Endothelial cell of umbilical vein (primary cell): ENCODE measurements around the gene ZNF511. TPM values are rescaled to one million over a fixed set of nuclear protein-coding genes. Genes with fewer than 3 reads are reported as not detected.

Experiments
- BruUV-seq: library from RNA; stranded (reverse); fragments of 400-500 nt; replicated peaks from 2 replicates; lab custom pipeline; 2021; lab: Mats Ljungman, UMichigan
- CTCF ChIA-PET: fragments of 300-600, 350-600 bp; sonication (Branson Sonifier 250); formaldehyde crosslinking; loops from one replicate; lab custom pipeline; 2021; ENCODE audit warnings: antibody characterized with exemption, inconsistent platforms; lab: Charles Lee
- POLR2A ChIA-PET: fragments of 300-600, 350-600 bp; sonication (Branson Sonifier 250); formaldehyde crosslinking; loops from one replicate; lab custom pipeline; 2021; ENCODE audit warnings: antibody characterized with exemption, inconsistent platforms; lab: Charles Lee
- DNase-seq: peaks from one replicate; pipeline ENCODE4 v3.0.0-alpha.2; 2011; ENCODE audit warnings: low read depth, low spot score
- FAIRE-seq: peaks from 2 replicates; lab custom pipeline; 2011; peaks lifted over from hg19 to GRCh38; lab: Jason Lieb, UNC
- H2AFZ ChIP-seq: 2 replicates; pipeline ENCODE4 v1.6.0; 2012; ENCODE audit warnings: low read depth, low read length, control low read depth, inconsistent platforms
- H3K27ac ChIP-seq: 2 replicates; pipeline ENCODE4 v1.5.1; 2011; ENCODE audit warnings: low read depth, mild to moderate bottlenecking, control low read depth, low read length, moderate library complexity; ENCODE audit not compliant: insufficient read depth
- H3K27me3 ChIP-seq, 2 experiments: 2 replicates each; pipeline versions ENCODE4 v1.6.0 to v1.6.1; 2011; ENCODE audit warnings: low read length in 2 of 2, mixed read lengths in 1 of 2; ENCODE audit not compliant: control insufficient read depth in 2 of 2, insufficient read depth in 2 of 2
- H3K36me3 ChIP-seq, 2 experiments: 2 replicates in 1 of 2; 3 replicates in 1 of 2; pipeline ENCODE4 v1.5.1; 2011; ENCODE audit warnings: low read length in 2 of 2, mild to moderate bottlenecking in 1 of 2, moderate library complexity in 1 of 2; ENCODE audit not compliant: control insufficient read depth in 2 of 2, insufficient read depth in 2 of 2; ENCODE audit errors: extremely low read depth in 1 of 2
- H3K4me1 ChIP-seq: 3 replicates; pipeline ENCODE4 v1.5.1; 2011; ENCODE audit warnings: mild to moderate bottlenecking, low read length; ENCODE audit not compliant: control insufficient read depth, insufficient read depth; ENCODE audit errors: extremely low read depth
- H3K4me2 ChIP-seq: 2 replicates; pipeline ENCODE4 v1.6.1; 2011; ENCODE audit warnings: low read length, control low read depth, mixed read lengths; ENCODE audit not compliant: insufficient read depth
- H3K4me3 ChIP-seq, 3 experiments: fragments of 200-600 bp in 1 of 3; sonication (generic), shearing (Covaris generic) in 1 of 3; replicated peaks in 1 of 3; 2 replicates each; pipeline ENCODE4 v1.5.1; 2011 to 2016; ENCODE audit warnings: control low read depth in 3 of 3, low read length in 3 of 3, mild to moderate bottlenecking in 2 of 3, inconsistent platforms in 1 of 3, low read depth in 1 of 3, moderate library complexity in 1 of 3; ENCODE audit not compliant: insufficient read depth in 1 of 3
- H3K79me2 ChIP-seq: 2 replicates; pipeline ENCODE4 v1.6.0; 2012; ENCODE audit warnings: low read length, inconsistent platforms; ENCODE audit not compliant: control insufficient read depth, insufficient read depth
- H3K9ac ChIP-seq: replicated peaks from 2 replicates; pipeline ENCODE3; 2011; ENCODE audit warnings: low read length, control low read depth; ENCODE audit not compliant: insufficient read depth; ENCODE audit errors: extremely low read depth
- H3K9me1 ChIP-seq: replicated peaks from 3 replicates; pipeline ENCODE4 v1.6.0; 2011; ENCODE audit warnings: mild to moderate bottlenecking, low read length; ENCODE audit not compliant: control insufficient read depth, insufficient read depth; ENCODE audit errors: extremely low read depth
- H3K9me3 ChIP-seq: replicated peaks from 2 replicates; pipeline ENCODE4 v1.5.1; 2012; ENCODE audit warnings: low read length, inconsistent platforms; ENCODE audit not compliant: control insufficient read depth, insufficient read depth
- H4K20me1 ChIP-seq: replicated peaks from 2 replicates; pipeline ENCODE3; 2011; ENCODE audit warnings: mild to moderate bottlenecking, low read length; ENCODE audit not compliant: control insufficient read depth, insufficient read depth; ENCODE audit errors: extremely low read depth
- CTCF ChIP-seq, 2 donors: IDR thresholded peaks; 1 replicate in 1 of 2; 2 replicates in 1 of 2; pipeline ENCODE4 v1.5.1; 2011; ENCODE audit warnings: low read length in 2 of 2, mild to moderate bottlenecking in 2 of 2, moderate library complexity in 2 of 2, control low read depth in 1 of 2, inconsistent platforms in 1 of 2, low read depth in 1 of 2; ENCODE audit not compliant: insufficient read depth in 1 of 2; ENCODE audit errors: extremely low read depth in 1 of 2
- EZH2 ChIP-seq: IDR thresholded peaks from 2 replicates; pipeline ENCODE4 v1.6.1; 2012; ENCODE audit warnings: borderline replicate concordance, low read depth, mild to moderate bottlenecking, moderate library complexity, low read length, inconsistent platforms; ENCODE audit not compliant: severe bottlenecking
- FOS ChIP-seq: IDR thresholded peaks from 2 replicates; pipeline ENCODE4 v1.6.1; 2011; ENCODE audit warnings: mild to moderate bottlenecking, low read length, moderate library complexity, borderline replicate concordance; ENCODE audit not compliant: insufficient read depth
- GATA2 ChIP-seq: IDR thresholded peaks from 2 replicates; pipeline ENCODE4 v1.7.0; 2011; ENCODE audit warnings: low read depth, mild to moderate bottlenecking, moderate library complexity, mixed read lengths, low read length; ENCODE audit not compliant: insufficient read length, insufficient read depth
- JUN ChIP-seq: IDR thresholded peaks from 2 replicates; pipeline ENCODE4 v1.6.1; 2011; ENCODE audit warnings: borderline replicate concordance, low read depth; ENCODE audit not compliant: insufficient read length, insufficient read depth
- MYC ChIP-seq: IDR thresholded peaks from one replicate; pipeline ENCODE4 v1.6.1; 2011; ENCODE audit warnings: mild to moderate bottlenecking, low read depth, low read length
- POLR2A ChIP-seq: IDR thresholded peaks from 2 replicates; pipeline ENCODE4 v1.6.1; 2012; ENCODE audit warnings: low read depth, mild to moderate bottlenecking, control low read depth, low read length
- POLR2AphosphoS5 ChIP-seq: IDR thresholded peaks from 2 replicates; pipeline ENCODE4 v1.6.1; 2012; ENCODE audit warnings: low read depth, mild to moderate bottlenecking, control low read depth, low read length, moderate library complexity; ENCODE audit not compliant: insufficient read depth
- dilution Hi-C: fragments of 300-500 bp; cut with MboI; formaldehyde crosslinking; loops from one replicate; pipeline ENCODE4 v1.15.0; 2019; ENCODE audit warnings: low sequenced_read_pairs; ENCODE audit not compliant: extremely low pct_ligation_motif_present
- intact Hi-C: fragments of 100-400 bp; cut with micrococcal nuclease; formaldehyde crosslinking; loops from one replicate; pipeline ENCODE4 v1.10.0; 2022
- polyA plus RNA-seq, 4 experiments: library from polyadenylated mRNA; depleted of rRNA in 3 of 4; stranded (reverse) in 3 of 4; unstranded in 1 of 4; fragments of >200 nt; gene quantifications; 2 replicates each; pipeline versions ENCODE4 v1.2.1 to v1.2.3, GENCODE V29; 2011 to 2012; ENCODE audit warnings: missing spikeins in 1 of 4
- total RNA-seq: library from RNA; stranded (reverse); gene quantifications from 2 replicates; pipeline ENCODE4 v1.2.3, GENCODE V29; 2021
- TF ChIP-seq, protein P1 (sequence below): IDR thresholded peaks from 2 replicates; pipeline ENCODE4 v1.6.1; 2011; ENCODE audit not compliant: insufficient read depth, insufficient read length

Gene ZNF511
- total and polyA plus RNA-seq, 2 donors (not counting 3 experiments of a cell fraction or from before 2014, with no cell fraction given) = 25.6 to 37.9 TPM

DNA sequence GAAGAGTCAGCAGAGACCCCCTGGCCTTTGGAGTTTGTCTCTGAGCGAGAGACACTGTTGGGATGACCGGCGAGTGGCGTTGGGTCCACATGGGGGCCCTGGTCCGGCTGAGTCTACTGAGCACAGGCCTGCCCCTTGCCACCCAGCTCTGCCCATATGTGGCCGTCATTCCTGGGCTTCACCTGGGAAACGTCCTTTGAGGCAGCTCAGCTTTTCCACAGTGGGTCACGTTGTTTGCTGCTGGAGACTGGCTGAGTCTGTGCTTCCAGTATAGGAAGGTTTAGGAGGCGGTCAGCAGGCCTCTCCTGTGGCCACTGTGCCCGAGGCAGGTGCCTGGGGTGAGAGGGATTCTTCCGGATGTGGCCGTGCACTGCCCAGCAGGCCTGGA lies 49.1 kb upstream of the ZNF511 start:
- Histone ChIP-seq H3K9me3 (no peaks in the 10 kb centered on the region), H3K36me3 (no peaks in the 10 kb centered on the region), H2AFZ (no peak overlapping the region), H3K9me1 (no peaks in the 10 kb centered on the region), H3K9ac (no peak overlapping the region), H3K27ac (no peak overlapping the region), H4K20me1 (no peaks in the 10 kb centered on the region), H3K79me2 (no peaks in the 10 kb centered on the region), H3K27me3 (peaks cover 0 to 4% of the 10 kb centered on the region in 2 experiments), H3K4me1 (peaks cover 26% of the 10 kb centered on the region), H3K4me3 (no peak overlapping the region), H3K4me2 (no peak overlapping the region)
- no peak for TF ChIP-seq EZH2
- no peak for TF ChIP-seq JUN
- TF ChIP-seq FOS = no peak
- no peak for TF ChIP-seq GATA2
- no TSS peak for BruUV-seq
- ChIA-PET CTCF (interaction anchor here (1.0 to 2.4 kb wide), 4 partner anchors 13 to 605 kb away, joined by 3 to 9 read pairs (median 4); no protein-coding TSS in a partner anchor), POLR2A (no interaction called here)
- FAIRE-seq (no peak), DNase-seq (no peak)
- intact Hi-C loops = loop anchor here (1.0 kb wide), 2 partner anchors 34 to 48 kb away; no protein-coding TSS in a partner anchor
- dilution Hi-C loops = no loop called here

DNA sequence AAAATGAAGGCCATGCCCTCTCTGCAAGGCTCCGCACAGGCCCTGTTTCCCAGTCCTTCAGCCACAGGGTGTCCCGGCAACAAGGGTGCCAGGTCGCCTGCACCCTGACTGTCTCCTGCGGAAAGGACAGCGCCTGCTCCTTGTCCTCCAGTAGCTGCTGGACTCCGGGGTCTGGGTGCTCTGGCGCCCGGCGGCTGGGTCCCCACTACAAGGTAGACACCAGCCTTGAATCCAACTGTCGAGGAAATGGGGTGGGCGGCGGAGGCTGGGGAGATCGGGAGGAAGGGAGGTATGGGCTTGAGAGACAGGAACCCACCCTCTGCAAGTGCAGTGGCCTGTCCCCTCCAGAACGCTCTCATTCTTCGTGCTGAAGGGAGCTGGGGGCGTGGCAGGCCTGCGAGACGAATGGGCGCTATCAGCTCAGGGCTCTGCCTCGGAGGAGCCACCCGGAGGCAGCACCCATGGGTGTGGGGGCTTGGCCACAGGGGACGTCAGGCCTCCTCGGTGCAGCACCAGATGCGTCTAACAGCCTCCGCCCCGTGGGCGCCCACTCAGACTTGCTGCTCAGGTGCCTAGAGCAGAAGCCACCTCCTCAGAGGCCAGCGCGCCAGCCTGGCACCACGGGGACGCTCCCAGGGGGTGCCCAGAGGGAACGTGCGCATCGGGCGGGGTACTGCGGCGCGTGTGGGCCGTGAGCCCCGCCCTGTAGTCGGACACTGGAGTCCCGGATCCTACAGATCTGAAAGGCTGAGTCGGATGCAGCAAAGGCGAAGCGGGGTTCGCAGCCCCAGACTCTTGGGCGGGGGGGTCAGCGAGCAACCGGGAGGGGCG lies 47.6 kb upstream of the ZNF511 start:
- ChIA-PET CTCF (no interaction called here), POLR2A (no interaction called here)
- TSS peak; percentile 48 for BruUV-seq
- Histone ChIP-seq H3K27me3 (peaks cover 0 to 4% of the 10 kb centered on the region in 2 experiments), H3K4me3 (peak overlapping the region; percentile 13 to 40 (median 25)), H3K79me2 (no peaks in the 10 kb centered on the region), H2AFZ (peak overlapping the region; percentile 49), H3K27ac (no peak overlapping the region), H3K36me3 (no peaks in the 10 kb centered on the region), H3K9me1 (no peaks in the 10 kb centered on the region), H3K9ac (no peak overlapping the region), H3K9me3 (no peaks in the 10 kb centered on the region), H4K20me1 (no peaks in the 10 kb centered on the region), H3K4me2 (peak overlapping the region; percentile 39), H3K4me1 (peaks cover 26% of the 10 kb centered on the region)
- DNase-seq (no peak), FAIRE-seq (no peak)
- dilution Hi-C loops = no loop called here
- TF ChIP-seq MYC (no peak), JUN (no peak), CTCF (IDR thresholded peaks at IDR 0.05; ENCODE audit: extremely low read depth in 1 of 2, insufficient read depth in 1 of 2, low read depth in 1 of 2, low read length in 2 of 2) (no peak), FOS (no peak), POLR2A (no peak), GATA2 (no peak), EZH2 (no peak), POLR2AphosphoS5 (no peak)
- TF ChIP-seq, protein P1, sequence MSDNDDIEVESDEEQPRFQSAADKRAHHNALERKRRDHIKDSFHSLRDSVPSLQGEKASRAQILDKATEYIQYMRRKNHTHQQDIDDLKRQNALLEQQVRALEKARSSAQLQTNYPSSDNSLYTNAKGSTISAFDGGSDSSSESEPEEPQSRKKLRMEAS = no peak
- intact Hi-C loops = no loop called here
